K562 (cell line): ENCODE data around the gene LRRC14B. TPM values are rescaled to one million over a fixed set of nuclear protein-coding genes. Genes with fewer than 3 reads are reported as not detected.
A peak's percentile ranks its signal among the peaks of the same experiment; 100 is the strongest.

ENCODE experiments used
- CTCF ChIP-seq, 3 experiments: IDR thresholded peaks in 2 of 3; conservative IDR thresholded peaks in 1 of 3; 2 replicates each; pipeline ENCODE4 v1.5.1; 2011 to 2012; ENCODE audit warnings: low read length in 3 of 3, mild to moderate bottlenecking in 3 of 3, control low read depth in 2 of 3, improper control_type of control experiment in 1 of 3, inconsistent platforms in 1 of 3, low read depth in 1 of 3, mixed read lengths in 1 of 3, moderate library complexity in 1 of 3; ENCODE audit not compliant: insufficient read depth in 2 of 3
- CXXC5 ChIP-seq: fragments of 250-450 bp; sonication (Bioruptor Pico); IDR thresholded peaks from 2 replicates; pipeline ENCODE4 v1.8.0; 2022; ENCODE audit warnings: inconsistent platforms, mild to moderate bottlenecking, moderate library complexity
- E4F1 ChIP-seq: fragments of 250-450 bp; sonication (Bioruptor Pico); IDR thresholded peaks from 2 replicates; pipeline ENCODE4 v1.5.0; 2021; ENCODE audit warnings: mild to moderate bottlenecking, borderline replicate concordance
- GTF2F1 ChIP-seq: IDR thresholded peaks from 2 replicates; pipeline ENCODE4 v1.6.1; 2011; ENCODE audit warnings: low read depth, low read length, improper control_type of control experiment
- JUND ChIP-seq, 2 experiments: IDR thresholded peaks; 2 replicates in 1 of 2; 3 replicates in 1 of 2; pipeline ENCODE4 v1.6.1; 2011; ENCODE audit warnings: borderline replicate concordance in 2 of 2, low read depth in 2 of 2, low read length in 2 of 2, improper control_type of control experiment in 1 of 2, missing biosample characterization in 1 of 2, missing genetic modification characterization in 1 of 2, missing genetic modification reagents in 1 of 2
- MAX ChIP-seq: sonication (generic); formaldehyde crosslinking; IDR thresholded peaks from 2 replicates; pipeline ENCODE4 v1.9.0; 2022; ENCODE audit warnings: mild to moderate bottlenecking, missing genetic modification reagents
- PCBP2 ChIP-seq: fragments of 200-400 bp; formaldehyde crosslinking; IDR thresholded peaks from 2 replicates; pipeline ENCODE4 v1.6.1; 2018; ENCODE audit warnings: low read length, low read depth, mild to moderate bottlenecking, moderate library complexity; ENCODE audit not compliant: poor library complexity, severe bottlenecking
- POLR2B ChIP-seq: fragments of 450-650 bp; IDR thresholded peaks from 2 replicates; pipeline ENCODE4 v1.6.1; 2018; ENCODE audit warnings: low read depth; ENCODE audit not compliant: partially characterized antibody
- ZBTB17 ChIP-seq: fragments of 450-650 bp; formaldehyde crosslinking; IDR thresholded peaks from 2 replicates; pipeline ENCODE4 v1.4.0; 2020; ENCODE audit warnings: mild to moderate bottlenecking
- ZNF436 ChIP-seq: fragments of 250-450, 450-650 bp; sonication (Bioruptor Pico); formaldehyde crosslinking; IDR thresholded peaks from 2 replicates; pipeline ENCODE4 v1.7.0; 2020; ENCODE audit warnings: mild to moderate bottlenecking
- ZNF668 ChIP-seq: fragments of 250-450 bp; sonication (Bioruptor Pico); IDR thresholded peaks from 2 replicates; pipeline ENCODE4 v1.8.0; 2022; ENCODE audit warnings: mild to moderate bottlenecking, inconsistent platforms
- polyA plus RNA-seq, 8 experiments: library from polyadenylated mRNA; depleted of rRNA in 4 of 8; stranded (reverse) in 5 of 8; unstranded in 3 of 8; fragments of >200 nt; fragmentation: Nextera tagmentation in 2 of 8; fragmentation: Illumina TruSeq in 1 of 8; extraction: Ambion mirVana in 2 of 8; extraction: Trizol in 1 of 8; gene quantifications; 2 replicates each; pipeline versions ENCODE4 v1.2.1 to v1.2.3, GENCODE V29; 2011 to 2014; ENCODE audit warnings: inconsistent platforms in 1 of 8, missing spikeins in 1 of 8
- total RNA-seq, 7 experiments: library from RNA; depleted of rRNA in 6 of 7; stranded (reverse); fragments of >200 nt in 6 of 7; fragmentation: Illumina TruSeq in 2 of 7; extraction: Trizol in 2 of 7; gene quantifications; 2 replicates each; pipeline versions ENCODE4 v1.2.1 to v1.2.3, GENCODE V29; 2011 to 2021; ENCODE audit warnings: low replicate concordance in 1 of 7

LRRC14B gene
- total and polyA plus RNA-seq, 9 of the 15 experiments (the other 6 are each of a cell fraction or from before 2014, with no cell fraction given) = not detected

GRCh38 chr5:188488-189481 lies 2.5 kb upstream of the LRRC14B start (continued):
- TF ChIP-seq CTCF (IDR thresholded peaks at IDR 0.05 in 2 of 3, conservative IDR thresholded peaks at IDR 0.05 in 1 of 3; ENCODE audit: insufficient read depth in 2 of 3, low read depth in 1 of 3, low read length in 3 of 3) (peak; percentile 92 to 96 (median 94)), GTF2F1 (no peak), CXXC5 (CRISPR knock-in tag) (no peak; the same call in 1 of the 2 replicates), PCBP2 (no peak), E4F1 (CRISPR knock-in tag) (no peak), ZNF668 (CRISPR knock-in tag) (no peak), POLR2B (no peak), ZNF436 (no peak), ZBTB17 (CRISPR knock-in tag) (0 out of 2 replicates have a peak, but pooled peaks have one; percentile 15), MAX (CRISPR knock-in tag) (no peak), JUND (IDR thresholded peaks at IDR 0.05; ENCODE audit: borderline replicate concordance, low read depth, low read length) (peak; percentile 63), JUND (tag; IDR thresholded peaks at IDR 0.05; ENCODE audit: borderline replicate concordance, low read depth, low read length) (no peak; the same call in 2 of the 3 replicates)
